Gastroesophageal sphincter (tissue), 3 donors: ENCODE measurements around the gene COX10.

ENCODE experiments used
- POLR2A ChIP-seq, 2 donors: fragments of 450-650 bp; IDR thresholded peaks; one replicate each; pipeline ENCODE4 v1.6.1; 2017; ENCODE audit warnings: antibody characterized with exemption in 2 of 2, mild to moderate bottlenecking in 2 of 2, moderate library complexity in 1 of 2
- TF ChIP-seq, protein P1 (sequence below), 4 experiments: fragments of 200-600 bp in 2 of 4; fragments of 450-650 bp in 2 of 4; sonication (generic) in 1 of 4; IDR thresholded peaks; one replicate each; pipeline ENCODE4 v1.5.1; 2017 to 2019; ENCODE audit warnings: antibody characterized with exemption in 4 of 4, mild to moderate bottlenecking in 2 of 4, moderate library complexity in 2 of 4

DNA sequence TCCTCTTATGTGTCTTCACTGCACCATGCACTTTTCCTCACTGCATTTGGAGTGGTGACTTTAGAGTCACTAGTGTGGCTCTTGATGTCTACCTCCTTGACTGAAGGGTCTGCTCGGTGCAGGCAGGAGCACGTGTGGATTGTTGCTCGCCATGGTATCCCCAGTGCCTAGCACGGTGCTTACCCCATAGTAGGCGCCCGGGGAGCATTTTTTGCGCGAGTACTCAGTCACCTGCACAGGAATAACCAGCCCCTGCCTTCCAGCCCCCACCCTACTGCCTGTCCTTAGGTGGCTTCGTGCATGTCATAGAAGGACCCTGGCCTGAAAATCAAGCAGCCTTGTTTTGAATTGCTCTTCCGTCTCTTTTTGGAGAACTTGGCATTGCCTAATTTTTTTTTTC, 136.1 kb downstream of the COX10 start:
- TF ChIP-seq, protein P1, sequence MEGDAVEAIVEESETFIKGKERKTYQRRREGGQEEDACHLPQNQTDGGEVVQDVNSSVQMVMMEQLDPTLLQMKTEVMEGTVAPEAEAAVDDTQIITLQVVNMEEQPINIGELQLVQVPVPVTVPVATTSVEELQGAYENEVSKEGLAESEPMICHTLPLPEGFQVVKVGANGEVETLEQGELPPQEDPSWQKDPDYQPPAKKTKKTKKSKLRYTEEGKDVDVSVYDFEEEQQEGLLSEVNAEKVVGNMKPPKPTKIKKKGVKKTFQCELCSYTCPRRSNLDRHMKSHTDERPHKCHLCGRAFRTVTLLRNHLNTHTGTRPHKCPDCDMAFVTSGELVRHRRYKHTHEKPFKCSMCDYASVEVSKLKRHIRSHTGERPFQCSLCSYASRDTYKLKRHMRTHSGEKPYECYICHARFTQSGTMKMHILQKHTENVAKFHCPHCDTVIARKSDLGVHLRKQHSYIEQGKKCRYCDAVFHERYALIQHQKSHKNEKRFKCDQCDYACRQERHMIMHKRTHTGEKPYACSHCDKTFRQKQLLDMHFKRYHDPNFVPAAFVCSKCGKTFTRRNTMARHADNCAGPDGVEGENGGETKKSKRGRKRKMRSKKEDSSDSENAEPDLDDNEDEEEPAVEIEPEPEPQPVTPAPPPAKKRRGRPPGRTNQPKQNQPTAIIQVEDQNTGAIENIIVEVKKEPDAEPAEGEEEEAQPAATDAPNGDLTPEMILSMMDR (IDR thresholded peaks at IDR 0.05): no peak
- no peak for TF ChIP-seq POLR2A (IDR thresholded peaks at IDR 0.05)
